Hematopoietic multipotent progenitor cell treated with erythropoietin and hydrocortisone succinate and interleukin-3 and kit ligand, for 4 days (in vitro differentiated cells): Measurements from ENCODE around the gene NAPSA.
"Not testable (repeated sequence)": the region's sequence is repeated elsewhere in the genome, so short reads cannot be mapped to it uniquely, and the experiment has no call there.

Experiments
- DNase-seq: peaks from one replicate; pipeline ENCODE4 v3.0.0-alpha.2; 2015

NAPSA gene

GRCh38 chr19:50365434-50366306 lies at the start of gene NAPSA:
TSS of gene NAPSA (minus strand) at chr19:50365639. CDS start at chr19:50365621, 18 bp downstream.
- no peak for DNase-seq

- no peak for DNase-seq
Measured at GRCh38 chr19:50413531-50413930, 48.1 kb upstream of the NAPSA start.

- DNase-seq = no peak
Measured at GRCh38 chr19:50413096-50413495, 47.7 kb upstream of the NAPSA start.

- no peak for DNase-seq
Measured at GRCh38 chr19:50412419-50412818, 47.0 kb upstream of the NAPSA start.

- DNase-seq = no peak
Measured at GRCh38 chr19:50410109-50410508, 44.7 kb upstream of the NAPSA start.

GRCh38 chr19:50409347-50409746 lies 43.9 kb upstream of the NAPSA start:
- DNase-seq = no peak

GRCh38 chr19:50406829-50407228 lies 41.4 kb upstream of the NAPSA start:
- DNase-seq = no peak

GRCh38 chr19:50406156-50406820 lies 40.8 kb upstream of the NAPSA start:
- DNase-seq = no peak

GRCh38 chr19:50402544-50403301 lies 37.3 kb upstream of the NAPSA start:
- no peak for DNase-seq

- no peak for DNase-seq
Measured at GRCh38 chr19:50401605-50402450, 36.4 kb upstream of the NAPSA start.

GRCh38 chr19:50399368-50399745 lies 33.9 kb upstream of the NAPSA start:
- no peak for DNase-seq

GRCh38 chr19:50398675-50399367 lies 33.4 kb upstream of the NAPSA start:
- no peak for DNase-seq

- DNase-seq = no peak
Measured at GRCh38 chr19:50394017-50394416, 28.6 kb upstream of the NAPSA start.

GRCh38 chr19:50393589-50393988 lies 28.1 kb upstream of the NAPSA start:
- DNase-seq = no peak

GRCh38 chr19:50392759-50393158 lies 27.3 kb upstream of the NAPSA start:
- DNase-seq = no peak

- not testable (repeated sequence) for DNase-seq
Measured at GRCh38 chr19:50390952-50391351, 25.5 kb upstream of the NAPSA start.

GRCh38 chr19:50390295-50390694 lies 24.9 kb upstream of the NAPSA start:
- not testable (repeated sequence) for DNase-seq

GRCh38 chr19:50387868-50388245 lies 22.4 kb upstream of the NAPSA start:
- no peak for DNase-seq

- DNase-seq = peak; percentile 54
Measured at GRCh38 chr19:50387176-50387867, 21.9 kb upstream of the NAPSA start.

GRCh38 chr19:50384685-50385535 lies 19.5 kb upstream of the NAPSA start:
- DNase-seq = peak; percentile 51
